ENCODE data around the gene RFX3. TPM values are rescaled to one million over a fixed set of nuclear protein-coding genes. Genes with fewer than 3 reads are reported as not detected.
A peak's percentile ranks its signal among the peaks of the same experiment; 100 is the strongest.

RFX3 gene
- total and polyA plus RNA-seq, 2 of the 13 experiments (the other 11 are each of a cell fraction or from before 2014, with no cell fraction given) = 2.7 to 5.3 TPM

DNA sequence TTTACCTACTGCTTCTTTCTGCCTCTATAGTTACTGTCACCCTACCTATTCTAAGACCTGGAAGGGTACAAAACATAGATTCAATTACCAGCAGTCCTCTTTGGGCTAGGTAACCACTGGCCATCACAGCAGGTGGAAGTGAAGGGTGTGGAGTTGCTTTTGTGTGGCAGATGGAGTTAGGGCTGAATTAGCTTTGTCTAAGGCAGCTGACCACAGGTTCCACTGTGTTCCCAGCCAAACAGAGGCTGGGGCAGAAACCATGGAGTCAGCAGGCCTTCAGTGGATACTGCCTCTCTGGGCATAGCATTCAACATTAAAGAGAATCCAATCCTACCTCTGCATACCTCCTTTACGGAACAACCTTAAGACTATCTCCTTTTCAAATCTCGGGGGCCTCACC lies 254.2 kb downstream of the RFX3 start:
- ChIA-PET POLR2A (no interaction called here), CTCF (ENCODE audit: low intra/inter-chr PET ratio, low total read pairs) (no interaction called here)
- no peaks in the 10 kb centered on the region for H3K4me1 ChIP-seq (ENCODE audit: insufficient read depth, low read length)
- no peak overlapping the region for H3K9ac ChIP-seq (ENCODE audit: insufficient read depth, low read depth, low read length)
- 0 out of 5 replicates have a peak, but pooled peaks cover 0 to 3% of the 10 kb centered on the region in 2 experiments for H3K36me3 ChIP-seq (replicated peaks in 1 of 2; ENCODE audit: control insufficient read depth in 1 of 2, insufficient read depth in 2 of 2, low read length in 2 of 2)
- FAIRE-seq (no peak), DNase-seq (ENCODE audit: low spot score) (no peak), ATAC-seq (no peak)
- no peaks in the 10 kb centered on the region for H3K27me3 ChIP-seq (ENCODE audit: control insufficient read depth in 1 of 2, insufficient read depth in 2 of 2, low read length in 2 of 2)
- intact Hi-C loops (cut with micrococcal nuclease; ENCODE audit: unreplicated experiment) = no loop called here
- no peak overlapping the region for H3K27ac ChIP-seq (ENCODE audit: extremely low read length, insufficient read depth, low read length)
- no peaks in the 10 kb centered on the region for H4K20me1 ChIP-seq (ENCODE audit: insufficient read depth, low read length)
- H3K79me2 ChIP-seq (ENCODE audit: insufficient read depth, low read length) = no peaks in the 10 kb centered on the region
- no peak overlapping the region for H3K4me2 ChIP-seq (ENCODE audit: low read depth, low read length)
- H2AFZ ChIP-seq (ENCODE audit: low read length) = no peak overlapping the region
- in situ Hi-C loops (cut with HindIII; ENCODE audit: extremely low pct_ligation_motif_present, low pct_unique_long_range_greater_than_20kb) = no loop called here
- no peaks in the 10 kb centered on the region for H3K9me3 ChIP-seq (ENCODE audit: low read length)
- no peak overlapping the region for H3K4me3 ChIP-seq (replicated peaks in 1 of 3; ENCODE audit: insufficient read depth in 1 of 3, low read depth in 2 of 3, low read length in 3 of 3)
- TF ChIP-seq HNRNPK (IDR thresholded peaks at IDR 0.05; ENCODE audit: low read depth, low read length, poor library complexity, severe bottlenecking) (peak; percentile 8), ZNF501 (CRISPR knock-in tag; IDR thresholded peaks at IDR 0.05) (no peak)
- WGBS (ENCODE audit: low lambda C conversion rate) = 91% methylated on average over 2 of the region's 2 CpGs
- BruUV-seq (replicated peaks) = no TSS peak

DNA sequence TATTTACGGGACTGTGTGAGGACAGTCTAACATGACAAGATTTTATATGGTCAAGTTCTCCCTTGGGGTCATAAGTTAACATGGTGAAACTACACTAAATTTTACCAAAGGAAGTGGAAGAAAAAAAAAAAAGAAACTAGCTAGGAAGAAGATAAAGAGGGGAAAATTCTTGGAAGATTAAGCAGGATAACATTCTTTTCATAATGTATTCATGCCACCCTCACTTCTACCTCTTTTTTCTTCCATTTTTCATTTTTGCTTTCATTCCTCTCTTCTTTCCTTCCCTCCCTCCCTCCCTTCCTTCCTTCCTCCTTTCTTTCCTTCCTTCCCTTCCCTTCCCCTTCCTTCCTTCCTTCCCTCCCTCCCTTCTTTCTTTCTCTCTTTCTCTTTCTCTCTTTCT lies 254.6 kb downstream of the RFX3 start:
- no peak overlapping the region for H3K4me2 ChIP-seq (ENCODE audit: low read depth, low read length)
- FAIRE-seq (no peak), ATAC-seq (no peak), DNase-seq (ENCODE audit: low spot score) (no peak)
- in situ Hi-C loops (cut with HindIII; ENCODE audit: extremely low pct_ligation_motif_present, low pct_unique_long_range_greater_than_20kb) (no loop called here), intact Hi-C loops (cut with micrococcal nuclease; ENCODE audit: unreplicated experiment) (no loop called here)
- BruUV-seq (replicated peaks) = no TSS peak
- H3K9me3 ChIP-seq (ENCODE audit: low read length) = no peaks in the 10 kb centered on the region
- no peak overlapping the region for H3K27ac ChIP-seq (ENCODE audit: extremely low read length, insufficient read depth, low read length)
- no peaks in the 10 kb centered on the region for H3K27me3 ChIP-seq (ENCODE audit: control insufficient read depth in 1 of 2, insufficient read depth in 2 of 2, low read length in 2 of 2)
- ChIA-PET POLR2A (no interaction called here), CTCF (ENCODE audit: low intra/inter-chr PET ratio, low total read pairs) (no interaction called here)
- no peaks in the 10 kb centered on the region for H3K4me1 ChIP-seq (ENCODE audit: insufficient read depth, low read length)
- H3K79me2 ChIP-seq (ENCODE audit: insufficient read depth, low read length) = no peaks in the 10 kb centered on the region
- no peak overlapping the region for H3K9ac ChIP-seq (ENCODE audit: insufficient read depth, low read depth, low read length)
- H3K4me3 ChIP-seq (replicated peaks in 1 of 3; ENCODE audit: insufficient read depth in 1 of 3, low read depth in 2 of 3, low read length in 3 of 3) = no peak overlapping the region
- peak; percentile 92 for TF ChIP-seq HNRNPK (IDR thresholded peaks at IDR 0.05; ENCODE audit: low read depth, low read length, poor library complexity, severe bottlenecking)
- TF ChIP-seq SRSF9 (IDR thresholded peaks at IDR 0.05; ENCODE audit: borderline replicate concordance, insufficient read depth, low read depth, low read length, poor library complexity, severe bottlenecking) = peak; percentile 71
- TF ChIP-seq SP140L (CRISPR knock-in tag; IDR thresholded peaks at IDR 0.05; ENCODE audit: borderline replicate concordance) = no peak
- no peak overlapping the region for H2AFZ ChIP-seq (ENCODE audit: low read length)
- 0 out of 5 replicates have a peak, but pooled peaks cover 0 to 3% of the 10 kb centered on the region in 2 experiments for H3K36me3 ChIP-seq (replicated peaks in 1 of 2; ENCODE audit: control insufficient read depth in 1 of 2, insufficient read depth in 2 of 2, low read length in 2 of 2)
- H4K20me1 ChIP-seq (ENCODE audit: insufficient read depth, low read length) = no peaks in the 10 kb centered on the region
- WGBS (ENCODE audit: low lambda C conversion rate) = 100% methylated on average over 1 of the region's 1 CpG

All from HepG2 (cell line).